GM18861 (cell line): ENCODE data around the gene CD40.
"Not testable (repeated sequence)": the region's sequence is repeated elsewhere in the genome, so short reads cannot be mapped to it uniquely, and the experiment has no call there.

Experiments
- ATAC-seq: cut with Tn5 transposase; IDR thresholded peaks from one replicate; pipeline ENCODE4 v1.9.1; 2021; ENCODE audit not compliant: unreplicated experiment

CD40 gene

GRCh38 chr20:46091622-46092535 is 26.2 kb upstream of the CD40 start:
- ATAC-seq: not testable (repeated sequence)

- no peak for ATAC-seq
Observed at GRCh38 chr20:46093531-46093930, 24.6 kb upstream of the CD40 start.

- no peak for ATAC-seq
Observed at GRCh38 chr20:46099491-46100287, 18.4 kb upstream of the CD40 start.

GRCh38 chr20:46100444-46100843 is 17.7 kb upstream of the CD40 start:
- ATAC-seq: not testable (repeated sequence)

GRCh38 chr20:46100988-46101387 is 17.1 kb upstream of the CD40 start:
- ATAC-seq: no peak

- ATAC-seq: no peak
Observed at GRCh38 chr20:46101957-46102356, 16.2 kb upstream of the CD40 start.

GRCh38 chr20:46102940-46103339 is 15.2 kb upstream of the CD40 start:
- no peak for ATAC-seq

GRCh38 chr20:46104262-46104661 is 13.9 kb upstream of the CD40 start:
- ATAC-seq: no peak

- ATAC-seq: no peak
Observed at GRCh38 chr20:46107061-46107460, 11.1 kb upstream of the CD40 start.

GRCh38 chr20:46108435-46108841 is 9.7 kb upstream of the CD40 start:
- ATAC-seq: peak; percentile 78

- no peak for ATAC-seq
Observed at GRCh38 chr20:46108976-46109375, 9.1 kb upstream of the CD40 start.

- peak; percentile 34 for ATAC-seq
Observed at GRCh38 chr20:46111028-46111835, 6.9 kb upstream of the CD40 start.

- no peak for ATAC-seq
Observed at GRCh38 chr20:46111836-46112212, 6.3 kb upstream of the CD40 start.

GRCh38 chr20:46112430-46113112 is 5.5 kb upstream of the CD40 start:
- ATAC-seq: no peak

- no peak for ATAC-seq
Observed at GRCh38 chr20:46113113-46113470, 5.0 kb upstream of the CD40 start.

- no peak for ATAC-seq
Observed at GRCh38 chr20:46114449-46114848, 3.7 kb upstream of the CD40 start.

GRCh38 chr20:46118481-46119020 is 437 bp downstream of the CD40 start:
- ATAC-seq: peak; percentile 29

GRCh38 chr20:46119028-46119546 is 973 bp downstream of the CD40 start:
- peak; percentile 55 for ATAC-seq

- ATAC-seq: no peak
Observed at GRCh38 chr20:46119547-46119946, 1.4 kb downstream of the CD40 start.

- ATAC-seq: no peak
Observed at GRCh38 chr20:46120136-46120535, 2.0 kb downstream of the CD40 start.
